NCI-H1694 (cell line): Measurements from ENCODE around the gene NUP160.
"Not testable (repeated sequence)": the region's sequence is repeated elsewhere in the genome, so short reads cannot be mapped to it uniquely, and the experiment has no call there.

Experiments
- DNase-seq: peaks from one replicate; lab custom pipeline; 2025; lab: John Stamatoyannopoulos, UW

NUP160 gene

DNA sequence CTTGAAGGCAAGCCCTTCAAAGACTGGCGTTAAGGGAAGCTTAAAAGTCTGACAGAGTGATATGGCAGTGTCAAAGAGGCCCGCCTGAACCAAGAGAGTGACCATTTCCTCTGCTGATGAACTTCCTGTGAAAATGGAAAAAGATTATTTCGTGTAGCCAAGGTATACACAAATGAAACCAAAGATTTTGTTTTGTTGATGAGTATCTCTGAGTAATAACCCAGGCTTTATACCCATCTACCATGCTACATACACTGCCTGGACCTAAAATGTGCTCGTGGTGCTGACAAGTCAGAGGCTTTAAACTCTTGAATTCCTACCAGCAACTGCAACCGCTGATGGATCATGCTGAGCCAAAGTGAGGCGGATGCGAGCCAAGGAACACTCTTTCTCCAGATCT lies 60.0 kb downstream of the NUP160 start:
- no peak for DNase-seq

- DNase-seq = peak; percentile 70
Measured at GRCh38 chr11:47786373-47786772, 61.8 kb downstream of the NUP160 start.

- no peak for DNase-seq
Measured at GRCh38 chr11:47784785-47785381, 63.3 kb downstream of the NUP160 start.

GRCh38 chr11:47783087-47783610 lies 65.0 kb downstream of the NUP160 start:
- no peak for DNase-seq

- DNase-seq = no peak
Measured at GRCh38 chr11:47778878-47779483, 69.2 kb downstream of the NUP160 start.

- no peak for DNase-seq
Measured at GRCh38 chr11:47775240-47775869, 72.8 kb downstream of the NUP160 start.

- no peak for DNase-seq
Measured at GRCh38 chr11:47773882-47774281, 74.3 kb downstream of the NUP160 start.

GRCh38 chr11:47769556-47769955 lies 78.6 kb downstream of the NUP160 start:
- not testable (repeated sequence) for DNase-seq

- peak; percentile 56 for DNase-seq
Measured at GRCh38 chr11:47768101-47768612, 80.0 kb downstream of the NUP160 start.

DNA sequence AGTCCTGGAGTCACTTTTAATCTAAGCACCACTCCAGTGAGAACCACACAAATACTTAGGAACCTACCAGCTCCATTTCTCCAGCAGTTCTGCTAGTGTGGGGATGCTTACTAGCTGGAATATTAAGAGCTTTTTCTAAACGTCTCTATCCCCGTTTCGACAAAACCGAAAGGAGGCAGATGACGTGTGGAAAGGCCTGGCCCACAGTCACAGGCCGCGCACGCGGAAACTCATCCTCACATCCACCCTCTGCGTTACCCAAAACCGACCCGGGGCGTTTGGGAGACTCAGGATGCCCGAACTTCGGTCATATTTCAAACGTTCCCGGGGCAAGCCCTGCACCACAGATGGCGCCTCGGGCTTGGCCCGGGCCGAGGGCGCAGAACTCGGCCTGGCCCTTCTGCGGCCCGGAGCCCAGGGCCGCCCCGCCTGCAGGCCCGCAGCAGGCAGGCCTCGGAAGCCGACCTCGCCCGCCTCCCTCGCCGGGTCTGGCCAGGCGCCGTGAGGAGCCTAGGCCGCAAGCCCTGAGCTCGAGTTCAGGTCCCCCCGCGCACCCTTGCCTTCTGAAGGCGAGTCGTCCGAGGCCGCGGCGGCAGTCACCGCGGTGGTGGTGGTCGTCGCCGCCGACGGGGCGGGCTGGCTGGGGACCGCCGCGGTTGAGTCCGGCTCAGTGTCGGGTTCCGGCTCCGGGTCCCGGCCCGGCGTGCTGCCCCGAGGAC lies 81.5 kb downstream of the NUP160 start:
- DNase-seq = no peak

DNA sequence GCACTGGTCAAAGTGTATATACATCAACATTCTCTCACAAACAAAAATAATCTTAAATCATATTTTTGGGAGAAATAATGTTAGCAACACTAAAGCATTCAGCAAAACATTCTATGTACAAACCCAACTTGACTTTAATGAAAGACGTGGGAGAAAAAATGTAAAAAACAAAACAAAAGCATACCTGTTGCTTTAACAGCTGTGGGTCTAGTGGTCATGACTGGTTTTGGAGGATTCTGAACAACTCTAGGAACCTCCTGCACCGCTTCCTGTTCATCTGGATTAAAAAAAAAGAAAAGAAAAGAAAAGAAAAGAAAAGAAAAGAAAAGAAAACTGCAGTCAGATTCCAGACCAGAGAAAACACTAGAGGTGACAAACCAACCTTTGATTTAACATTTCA lies 83.1 kb downstream of the NUP160 start:
- DNase-seq = no peak

DNA sequence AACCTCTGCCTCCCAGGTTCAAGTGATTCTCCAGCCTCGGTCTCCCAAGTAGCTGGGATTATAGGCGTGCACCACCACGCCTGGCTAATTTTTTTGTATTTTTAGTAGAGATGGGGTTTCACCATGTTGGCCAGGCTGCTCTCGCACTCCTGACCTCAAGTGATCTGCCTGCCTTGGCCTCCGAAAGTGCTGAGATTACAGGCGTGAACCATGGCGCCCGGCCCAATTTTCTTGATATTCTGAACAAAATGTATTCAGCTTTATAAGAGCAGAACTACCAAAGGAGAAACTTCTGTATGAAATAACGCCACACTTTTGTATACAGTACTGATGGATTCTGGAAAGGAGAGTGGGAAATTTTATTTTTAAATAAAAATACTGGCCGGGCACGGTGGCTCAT lies 88.9 kb downstream of the NUP160 start:
- not testable (repeated sequence) for DNase-seq

DNA sequence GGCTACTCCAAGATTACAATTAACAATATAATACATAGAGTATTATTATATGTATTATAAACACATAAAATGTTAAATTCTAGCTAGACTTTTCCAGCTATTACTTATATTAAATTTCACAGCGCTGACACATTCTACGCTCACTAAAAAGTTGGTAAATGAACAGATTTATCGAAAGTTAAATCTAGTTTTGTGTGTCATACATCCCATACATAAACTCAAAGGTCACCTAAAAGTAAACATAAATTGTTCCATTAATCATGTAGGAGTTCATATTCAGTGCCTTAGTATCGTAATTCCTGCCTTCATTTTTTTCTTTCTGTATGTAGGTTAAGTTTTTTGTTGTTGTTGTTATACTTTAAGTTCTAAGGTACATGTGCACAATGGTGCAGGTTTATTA lies 91.9 kb downstream of the NUP160 start:
- DNase-seq = no peak

DNA sequence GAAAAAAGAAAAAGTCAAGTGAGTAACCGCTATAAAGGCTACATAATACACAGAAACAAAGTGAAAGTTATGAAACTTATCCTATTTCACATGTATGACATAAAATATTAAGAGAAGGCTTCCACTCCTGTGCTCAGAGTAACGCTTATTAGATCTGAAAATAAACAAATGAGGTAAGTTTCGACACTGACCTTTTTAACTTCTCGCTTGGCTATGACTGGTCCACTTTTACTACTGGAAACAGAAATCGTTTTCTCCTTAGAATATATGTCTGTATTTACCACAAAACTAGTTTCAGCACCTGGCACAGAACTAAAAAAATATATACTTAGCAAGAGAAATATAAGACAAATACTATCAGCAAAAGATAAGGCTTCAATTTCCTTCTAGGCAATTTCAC lies 97.4 kb downstream of the NUP160 start:
- DNase-seq = no peak

DNA sequence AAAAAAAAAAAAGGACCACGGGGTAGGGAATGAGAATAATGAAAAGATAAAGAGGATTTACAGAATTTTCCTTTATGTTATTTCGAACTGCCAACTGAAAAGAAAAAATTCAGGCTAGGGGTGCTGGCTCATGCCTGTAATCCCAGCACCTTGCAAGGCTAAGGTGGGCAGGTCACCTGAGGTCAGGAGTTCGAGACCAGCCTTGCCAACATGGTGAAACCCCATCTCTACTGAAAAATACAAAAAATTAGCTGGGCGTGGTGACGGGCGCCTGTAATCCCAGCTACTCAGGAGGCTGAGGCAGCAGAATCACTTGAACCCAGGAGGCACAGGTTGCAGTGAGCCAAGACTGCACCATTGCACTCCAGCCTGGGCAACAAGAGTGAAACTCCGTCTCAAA lies 105.7 kb downstream of the NUP160 start:
- not testable (repeated sequence) for DNase-seq

DNA sequence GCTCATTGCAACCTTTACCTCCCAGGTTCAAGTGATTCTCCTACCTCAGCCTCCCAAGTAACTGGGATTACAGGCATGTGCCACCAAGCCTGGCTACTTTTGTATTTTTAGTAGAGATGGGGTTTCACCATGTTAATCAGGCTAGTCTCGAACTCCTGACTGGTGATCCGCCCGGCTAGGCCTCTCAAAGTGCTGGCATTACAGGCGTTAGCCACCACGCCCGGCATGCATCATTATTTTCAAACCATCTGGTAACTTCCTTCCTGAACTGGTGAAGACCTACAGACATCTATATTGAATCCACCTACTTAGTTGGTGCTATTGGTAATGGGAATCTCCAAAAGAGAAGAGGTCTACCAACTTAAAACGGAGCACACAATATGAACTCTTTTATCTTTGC lies 110.3 kb downstream of the NUP160 start:
- not testable (repeated sequence) for DNase-seq

DNA sequence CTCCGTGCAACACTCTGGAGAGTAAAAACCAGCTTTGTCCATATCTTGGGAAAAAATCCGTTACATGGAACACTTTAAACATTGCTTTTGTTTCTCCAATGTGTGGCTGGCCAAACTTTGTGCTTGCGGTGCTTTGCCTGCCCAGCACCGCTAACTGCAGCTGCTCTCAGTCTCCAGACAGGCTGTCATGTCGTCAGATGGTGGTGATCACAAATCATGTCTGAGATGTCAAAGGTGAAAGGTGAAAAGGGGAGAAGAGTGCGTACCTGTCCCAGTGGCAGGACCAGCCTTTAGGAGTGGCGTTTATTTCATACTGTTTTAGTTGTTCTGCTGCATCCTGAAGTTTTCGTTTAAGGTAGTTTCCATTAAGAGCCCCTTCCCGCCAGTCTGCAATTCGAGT lies 115.9 kb downstream of the NUP160 start:
- no peak for DNase-seq

DNA sequence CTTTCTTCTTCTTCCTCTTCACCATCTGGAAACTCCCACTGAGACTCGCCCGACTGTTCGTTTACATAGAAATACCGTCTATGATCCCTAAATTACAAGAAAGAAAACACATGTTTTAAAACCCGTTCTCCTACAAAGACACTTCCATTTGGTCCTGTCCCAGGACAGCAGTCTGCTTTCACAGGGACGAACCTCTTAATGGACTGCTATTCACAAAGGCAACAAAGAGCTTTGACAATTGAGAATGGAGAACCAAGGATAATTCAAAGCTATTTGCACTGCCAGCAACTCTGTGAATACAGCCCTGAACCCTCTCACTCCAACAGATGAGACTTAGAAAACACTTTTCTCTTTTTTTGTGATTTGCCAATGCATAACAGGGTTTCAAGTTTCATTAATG lies 116.7 kb downstream of the NUP160 start:
- DNase-seq = no peak
